Gastroesophageal sphincter (tissue), 4 donors: ENCODE data around the gene TCTN2. TPM values are rescaled to one million over a fixed set of nuclear protein-coding genes. Genes with fewer than 3 reads are reported as not detected.

Source experiments
- ATAC-seq: fragments of 150-250 bp; one replicate; pipeline ENCODE4 v1.9.1; 2016; ENCODE audit warnings: mild to moderate bottlenecking, moderate library complexity
- H3K27ac ChIP-seq, 4 donors: fragments of 200-600 bp; sonication (generic) in 3 of 4; 1 replicate in 3 of 4; 2 replicates in 1 of 4; pipeline ENCODE4 v1.5.1; 2016 to 2019
- H3K27me3 ChIP-seq: fragments of 200-600 bp; sonication (generic); one replicate; pipeline ENCODE4 v1.5.1; 2019
- H3K36me3 ChIP-seq, 2 donors: fragments of 200-600 bp; sonication (generic); one replicate each; pipeline ENCODE4 v1.5.1; 2019; ENCODE audit warnings: control low read depth in 1 of 2
- H3K4me1 ChIP-seq, 3 donors: fragments of 200-600 bp; sonication (generic); 1 replicate in 2 of 3; 2 replicates in 1 of 3; pipeline ENCODE4 v1.5.1; 2016 to 2019; ENCODE audit warnings: control low read depth in 2 of 3
- H3K4me3 ChIP-seq, 2 donors: fragments of 200-600 bp; sonication (generic); one replicate each; pipeline ENCODE4 v1.5.1; 2019; ENCODE audit warnings: mild to moderate bottlenecking in 1 of 2, moderate library complexity in 1 of 2
- H3K9me3 ChIP-seq, 3 donors: fragments of 200-600 bp; sonication (generic); one replicate each; pipeline ENCODE4 v1.5.1; 2017 to 2019; ENCODE audit warnings: control low read depth in 2 of 3
- CTCF ChIP-seq, 4 experiments: fragments of 200-600 bp in 2 of 4; fragments of 450-650 bp in 2 of 4; sonication (generic) in 1 of 4; IDR thresholded peaks; one replicate each; pipeline ENCODE4 v1.5.1; 2017 to 2019; ENCODE audit warnings: antibody characterized with exemption in 4 of 4, mild to moderate bottlenecking in 2 of 4, moderate library complexity in 2 of 4
- EP300 ChIP-seq: sonication (generic); formaldehyde crosslinking; IDR thresholded peaks from one replicate; pipeline ENCODE4 v1.6.1; 2017; ENCODE audit warnings: antibody characterized with exemption, mild to moderate bottlenecking
- POLR2A ChIP-seq, 2 donors: fragments of 450-650 bp; IDR thresholded peaks; one replicate each; pipeline ENCODE4 v1.6.1; 2017; ENCODE audit warnings: antibody characterized with exemption in 2 of 2, mild to moderate bottlenecking in 2 of 2, moderate library complexity in 1 of 2
- POLR2AphosphoS5 ChIP-seq: sonication (generic); formaldehyde crosslinking; IDR thresholded peaks from one replicate; pipeline ENCODE4 v1.6.1; 2017; ENCODE audit warnings: antibody characterized with exemption
- WGBS, 2 donors: methylation state at CpG; one replicate each; pipeline ENCODE4 v1.1.5; 2018; ENCODE audit warnings: low coverage in 1 of 2; 5-methylcytosine and 5-hydroxymethylcytosine counted together
- total RNA-seq, 4 donors: library from RNA; depleted of rRNA; stranded (reverse); fragments of >200 nt; gene quantifications; one replicate each; pipeline ENCODE4 v1.1.0, GENCODE V29; 2016

The TCTN2 gene
- total RNA-seq, 4 donors from 2014 or later, result 5.0 to 7.8 (median 7.1) TPM

GRCh38 chr12:123743002-123743401 lies 72.1 kb downstream of the TCTN2 start:
- Histone ChIP-seq H3K27me3 (no peaks in the 10 kb centered on the region), H3K9me3 (no peaks in the 10 kb centered on the region), H3K36me3 (peaks cover 0 to 91% of the 10 kb centered on the region in 2 donors), H3K4me1 (no peaks in the 10 kb centered on the region), H3K4me3 (no peak overlapping the region), H3K27ac (no peak overlapping the region)
- TF ChIP-seq POLR2A (IDR thresholded peaks at IDR 0.05), result no peak
- TF ChIP-seq EP300, result no peak
- TF ChIP-seq CTCF (IDR thresholded peaks at IDR 0.05), result no peak
- no peak for TF ChIP-seq POLR2AphosphoS5
- WGBS, 2 donors, result 82 to 92% methylated on average over 4 to 8 of the region's 10 CpGs
- ATAC-seq, result no peak

- H3K9me3 ChIP-seq, result no peaks in the 10 kb centered on the region
- H3K27me3 ChIP-seq, result no peaks in the 10 kb centered on the region
- peaks cover 0 to 91% of the 10 kb centered on the region in 2 donors for H3K36me3 ChIP-seq
- no peaks in the 10 kb centered on the region for H3K4me1 ChIP-seq
- no peak overlapping the region for H3K27ac ChIP-seq
- H3K4me3 ChIP-seq, result no peak overlapping the region
- WGBS, 2 donors, result 67 to 77% methylated on average over 5 to 12 of the region's 12 CpGs
- no peak for TF ChIP-seq EP300
- no peak for TF ChIP-seq POLR2AphosphoS5
- no peak for TF ChIP-seq CTCF (IDR thresholded peaks at IDR 0.05)
- TF ChIP-seq POLR2A (IDR thresholded peaks at IDR 0.05), result no peak
- no peak for ATAC-seq
Observed at GRCh38 chr12:123744836-123745235, 73.9 kb downstream of the TCTN2 start.

- H3K36me3 ChIP-seq, result peaks cover 0 to 91% of the 10 kb centered on the region in 2 donors
- TF ChIP-seq EP300, result no peak
- no peak for TF ChIP-seq POLR2A (IDR thresholded peaks at IDR 0.05)
- TF ChIP-seq CTCF (IDR thresholded peaks at IDR 0.05), result no peak
- TF ChIP-seq POLR2AphosphoS5, result no peak
- H3K9me3 ChIP-seq, result no peaks in the 10 kb centered on the region
Observed at GRCh38 chr12:123747309-123747708, 76.4 kb downstream of the TCTN2 start.

GRCh38 chr12:123748161-123748560 lies 77.2 kb downstream of the TCTN2 start:
- Histone ChIP-seq H3K27ac (no peak overlapping the region), H3K36me3 (peaks cover 0 to 91% of the 10 kb centered on the region in 2 donors), H3K4me3 (no peak overlapping the region), H3K27me3 (no peaks in the 10 kb centered on the region), H3K9me3 (no peaks in the 10 kb centered on the region), H3K4me1 (no peaks in the 10 kb centered on the region)
- TF ChIP-seq POLR2AphosphoS5 (no peak), EP300 (no peak), POLR2A (IDR thresholded peaks at IDR 0.05) (no peak), CTCF (IDR thresholded peaks at IDR 0.05) (no peak)
- no peak for ATAC-seq
- 69 to 87% methylated on average over 6 of the region's 6 CpGs for WGBS, 2 donors

More at GRCh38 chr12:123747309-123747708, 76.4 kb downstream of the TCTN2 start:
- WGBS, 2 donors, result 69 to 81% methylated on average over 2 to 5 of the region's 5 CpGs
- Histone ChIP-seq H3K27me3 (no peaks in the 10 kb centered on the region), H3K27ac (no peak overlapping the region), H3K4me3 (no peak overlapping the region), H3K4me1 (no peaks in the 10 kb centered on the region)
- no peak for ATAC-seq

- no peak overlapping the region for H3K4me3 ChIP-seq
- H3K27me3 ChIP-seq, result no peaks in the 10 kb centered on the region
- peaks cover 0 to 91% of the 10 kb centered on the region in 2 donors for H3K36me3 ChIP-seq
- no peak for TF ChIP-seq EP300
- no peak for TF ChIP-seq POLR2AphosphoS5
- no peak for TF ChIP-seq POLR2A (IDR thresholded peaks at IDR 0.05)
- no peak for TF ChIP-seq CTCF (IDR thresholded peaks at IDR 0.05)
- 90% methylated on average over 2 of the region's 4 CpGs; no CpG with 5 or more reads in 1 of the 2 donors for WGBS, 2 donors
- ATAC-seq, result no peak
- H3K27ac ChIP-seq, result no peak overlapping the region
- H3K4me1 ChIP-seq, result no peaks in the 10 kb centered on the region
- no peaks in the 10 kb centered on the region for H3K9me3 ChIP-seq
Observed at GRCh38 chr12:123748661-123749060, 77.7 kb downstream of the TCTN2 start.
